ENCODE results near the gene OR4E2.
"Not testable (repeated sequence)": the region's sequence is repeated elsewhere in the genome, so short reads cannot be mapped to it uniquely, and the experiment has no call there.

Gene OR4E2

DNA sequence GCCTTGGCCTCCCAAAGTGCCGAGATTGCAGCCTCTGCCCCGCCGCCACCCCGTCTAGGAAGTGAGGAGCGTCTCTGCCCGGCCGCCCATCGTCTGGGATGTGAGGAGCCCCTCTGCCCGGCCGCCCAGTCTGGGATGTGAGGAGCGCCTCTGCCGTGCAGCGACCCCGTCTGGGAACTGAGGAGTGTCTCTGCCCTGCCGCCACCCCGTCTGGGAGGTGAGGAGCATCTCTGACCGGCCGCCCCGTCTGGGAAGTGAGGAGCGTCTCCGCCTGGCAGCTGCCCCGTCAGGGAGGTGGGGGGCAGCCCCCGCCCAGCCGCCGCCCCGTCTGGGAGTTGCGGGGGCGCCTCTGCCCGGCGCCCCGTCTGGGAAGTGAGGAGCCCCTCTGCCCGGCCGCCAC, 44.0 kb downstream of the OR4E2 start:
- not testable (repeated sequence) for DNase-seq (ENCODE audit: low spot score)

DNA sequence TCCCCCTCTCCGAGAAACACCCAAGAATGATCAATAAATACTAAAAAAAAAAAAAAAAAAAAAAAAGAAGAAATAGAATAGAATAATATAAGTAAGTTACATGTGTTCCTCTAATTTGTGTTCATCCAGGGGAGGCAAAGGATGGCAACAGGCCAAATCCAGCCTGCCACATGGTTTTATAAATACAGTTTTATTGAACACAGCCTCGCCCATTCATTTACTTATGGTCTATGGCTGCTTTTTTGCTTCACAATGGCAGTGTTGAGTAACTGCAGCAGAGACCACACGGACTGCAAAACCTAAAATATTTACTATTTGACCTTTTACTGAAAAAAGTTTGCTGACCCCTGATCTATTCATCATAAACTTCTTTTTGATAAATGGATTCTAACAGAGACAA, 44.9 kb downstream of the OR4E2 start:
- DNase-seq (ENCODE audit: low spot score) = not testable (repeated sequence)

- DNase-seq (ENCODE audit: low spot score) = no peak
Observed at GRCh38 chr14:21699551-21699950, 45.9 kb downstream of the OR4E2 start.

DNA sequence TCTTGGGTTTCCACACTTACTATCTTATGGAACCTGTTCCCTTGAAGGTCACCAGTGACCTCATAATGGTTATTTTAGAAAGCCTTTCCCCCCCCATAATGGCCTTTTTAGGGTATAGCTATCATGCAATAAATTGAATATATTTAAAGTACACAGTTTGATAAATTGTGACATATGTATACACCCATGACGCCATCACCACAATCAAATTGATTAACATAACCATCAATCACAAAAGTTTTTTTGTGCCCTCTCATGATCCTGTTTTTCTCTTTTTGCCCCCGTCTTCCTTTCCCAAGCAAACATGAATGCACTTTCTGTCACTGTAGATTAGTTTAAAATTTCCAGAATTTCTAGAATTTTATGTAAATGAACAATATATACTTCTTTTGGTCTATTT, 48.7 kb downstream of the OR4E2 start:
- DNase-seq (ENCODE audit: low spot score) = no peak

DNA sequence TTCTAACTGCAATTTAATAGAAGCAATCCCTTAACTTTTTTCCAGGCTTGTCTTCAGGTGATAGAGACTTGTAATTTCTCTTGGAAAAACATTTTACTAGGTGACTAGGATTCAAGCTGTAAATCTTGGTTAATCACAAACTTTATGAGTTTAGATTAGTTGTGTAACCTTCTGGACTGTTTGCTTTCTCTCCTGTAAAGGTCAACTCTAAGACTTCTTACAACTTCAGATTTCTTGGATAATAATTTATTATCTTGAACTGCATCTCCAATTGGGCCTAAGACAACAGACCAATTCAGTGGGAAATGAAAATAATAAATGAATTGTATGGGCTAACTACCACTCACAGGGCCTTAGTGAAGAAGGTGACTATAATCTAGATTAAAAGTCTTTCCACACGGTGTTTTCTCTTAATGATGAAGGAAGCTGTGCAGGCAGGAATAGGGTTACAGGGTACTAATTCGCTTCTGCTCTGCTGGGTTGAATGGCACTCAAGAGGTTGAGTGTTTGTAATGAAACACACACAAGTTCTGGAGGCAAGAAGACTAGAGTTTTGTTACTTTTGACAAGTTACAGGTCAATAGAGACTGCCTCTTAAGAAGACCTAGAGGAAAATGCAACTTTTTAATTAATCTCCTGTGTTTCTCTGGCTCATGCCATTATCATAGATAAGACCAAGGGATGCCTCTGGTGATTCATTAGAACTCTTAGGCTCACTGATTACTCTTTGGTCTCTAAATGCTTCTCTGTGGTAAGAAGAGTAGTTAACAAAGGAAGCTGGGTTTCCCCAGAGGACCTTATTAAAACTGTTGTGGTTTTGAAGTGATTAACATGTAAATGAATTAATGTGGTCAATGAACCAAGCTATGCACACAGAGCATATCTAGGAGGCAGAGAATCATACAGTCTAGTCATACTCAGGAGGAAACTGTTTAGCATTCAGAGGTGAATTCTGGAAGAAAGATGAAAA, 50.0 kb downstream of the OR4E2 start:
- no peak for DNase-seq (ENCODE audit: low spot score)

DNA sequence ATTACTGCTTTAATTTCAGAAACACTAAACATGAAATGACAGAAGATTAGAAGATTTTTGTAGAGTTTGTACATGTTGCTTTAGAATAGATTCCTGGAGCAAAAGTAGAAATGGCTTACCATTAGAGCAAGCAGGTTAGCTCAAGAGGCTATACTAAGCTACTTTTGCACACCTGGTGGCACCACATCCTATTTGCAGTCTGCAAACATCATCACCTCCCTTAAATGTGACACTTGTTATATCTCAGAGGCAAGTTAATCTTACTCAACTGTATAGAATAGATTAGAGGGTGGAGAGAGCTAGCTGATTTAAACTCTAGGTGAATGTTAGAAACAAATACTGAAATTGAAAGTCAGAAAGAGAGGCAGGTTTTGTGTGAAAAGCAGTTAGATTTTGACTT, 50.7 kb downstream of the OR4E2 start:
- DNase-seq (ENCODE audit: low spot score) = no peak

- peak; percentile 13 for DNase-seq (ENCODE audit: low spot score)
Observed at GRCh38 chr14:21711360-21711961, 57.8 kb downstream of the OR4E2 start.

- no peak for DNase-seq (ENCODE audit: low spot score)
Observed at GRCh38 chr14:21712036-21712435, 58.4 kb downstream of the OR4E2 start.

- DNase-seq (ENCODE audit: low spot score) = no peak
Observed at GRCh38 chr14:21714318-21714929, 60.8 kb downstream of the OR4E2 start.

All from HuH-7.5 (cell line).